GM19025 (cell line): ENCODE measurements around the gene EEPD1.

Experiments
- ATAC-seq: cut with Tn5 transposase; IDR thresholded peaks from one replicate; pipeline ENCODE4 v1.9.1; 2021; ENCODE audit warnings: mild to moderate bottlenecking, low read depth, moderate library complexity; ENCODE audit not compliant: unreplicated experiment

The EEPD1 gene

DNA sequence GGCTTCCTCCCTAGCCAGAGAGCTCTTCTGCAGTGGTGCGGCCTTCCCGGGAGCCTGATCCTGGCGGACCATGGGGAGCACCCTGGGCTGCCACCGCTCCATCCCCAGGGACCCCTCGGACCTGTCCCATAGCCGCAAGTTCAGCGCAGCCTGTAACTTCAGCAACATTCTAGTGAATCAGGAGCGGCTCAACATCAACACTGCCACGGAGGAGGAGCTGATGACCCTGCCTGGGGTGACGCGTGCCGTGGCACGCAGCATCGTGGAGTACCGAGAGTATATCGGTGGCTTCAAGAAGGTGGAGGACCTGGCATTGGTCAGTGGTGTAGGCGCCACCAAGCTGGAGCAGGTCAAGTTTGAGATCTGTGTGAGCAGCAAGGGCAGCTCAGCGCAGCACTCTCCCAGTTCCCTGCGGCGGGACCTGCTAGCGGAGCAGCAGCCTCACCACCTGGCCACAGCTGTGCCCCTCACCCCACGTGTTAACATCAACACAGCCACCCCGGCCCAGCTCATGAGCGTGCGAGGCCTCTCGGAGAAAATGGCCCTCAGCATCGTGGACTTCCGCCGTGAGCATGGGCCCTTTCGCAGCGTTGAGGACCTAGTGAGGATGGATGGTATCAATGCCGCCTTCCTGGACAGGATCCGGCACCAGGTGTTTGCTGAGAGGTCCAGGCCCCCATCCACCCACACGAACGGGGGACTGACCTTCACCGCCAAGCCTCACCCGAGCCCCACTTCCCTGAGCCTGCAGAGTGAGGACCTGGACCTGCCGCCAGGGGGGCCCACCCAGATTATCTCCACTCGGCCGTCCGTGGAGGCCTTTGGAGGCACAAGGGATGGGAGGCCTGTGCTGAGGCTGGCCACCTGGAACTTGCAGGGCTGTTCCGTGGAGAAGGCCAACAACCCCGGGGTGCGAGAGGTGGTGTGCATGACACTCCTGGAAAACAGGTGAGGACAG is 1.5 kb downstream of the EEPD1 start:
- ATAC-seq: no peak

DNA sequence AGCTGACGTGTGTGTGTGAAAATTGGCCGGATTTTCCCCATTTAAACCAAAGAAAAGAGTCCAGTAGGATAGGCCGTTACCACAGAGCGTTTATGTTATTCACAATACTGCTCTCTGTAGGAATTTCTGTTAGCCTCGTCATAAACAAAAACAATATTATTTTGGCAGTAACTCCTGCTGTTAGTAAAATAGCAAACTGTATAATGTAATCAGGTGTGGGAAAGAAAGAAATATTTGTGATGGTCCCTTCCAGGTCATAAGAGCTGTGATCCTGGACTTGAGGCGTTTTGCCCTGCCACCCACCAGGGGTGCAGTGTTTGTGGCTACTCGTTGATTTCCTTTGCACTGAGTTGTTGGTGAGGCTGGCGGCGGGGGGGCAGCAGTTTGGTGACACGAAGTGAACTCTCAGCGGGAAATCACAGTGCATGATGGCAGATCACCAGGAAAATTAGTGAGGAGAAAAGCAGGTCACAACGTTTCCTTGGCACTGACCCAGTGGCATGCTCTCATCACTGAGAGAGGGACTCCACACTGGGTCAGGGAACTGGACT is 2.8 kb downstream of the EEPD1 start:
- ATAC-seq: no peak

DNA sequence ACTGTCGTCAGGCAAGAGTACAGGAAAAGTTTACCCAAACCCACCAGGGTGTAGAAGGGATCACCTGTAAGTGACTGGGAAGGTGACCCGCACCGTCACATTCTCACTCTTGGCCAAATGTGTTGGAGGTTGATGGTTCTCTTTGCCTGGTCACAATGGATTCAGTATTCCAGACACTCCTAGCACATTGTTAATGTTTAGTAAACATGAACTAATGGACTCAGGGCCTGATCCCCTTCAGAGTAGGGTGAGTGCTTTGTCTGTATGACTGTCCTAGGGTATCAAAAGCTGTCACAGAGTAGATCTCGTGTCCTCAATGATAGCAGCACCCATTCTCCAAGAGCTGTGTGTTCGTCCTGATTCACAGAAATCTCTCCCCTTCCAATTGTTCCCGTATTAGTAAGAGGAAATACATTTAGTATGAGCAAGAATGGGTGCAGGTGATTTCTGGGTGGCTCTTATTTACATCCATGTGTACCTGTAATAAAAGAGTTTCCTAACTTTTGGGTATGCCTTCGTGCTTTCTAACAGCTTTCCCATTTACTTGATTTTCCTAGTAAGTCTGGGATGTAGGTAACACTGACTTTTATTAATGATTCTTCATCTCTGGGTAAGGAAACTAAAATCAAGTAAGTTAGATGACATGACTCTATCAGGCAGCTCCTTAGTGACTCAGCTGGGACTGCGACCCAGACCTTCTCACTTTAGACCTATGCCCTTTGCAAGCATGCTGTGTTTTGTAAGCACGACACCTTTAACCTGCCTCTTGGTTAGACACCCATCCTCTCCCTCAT is 4.7 kb downstream of the EEPD1 start:
- ATAC-seq: no peak

DNA sequence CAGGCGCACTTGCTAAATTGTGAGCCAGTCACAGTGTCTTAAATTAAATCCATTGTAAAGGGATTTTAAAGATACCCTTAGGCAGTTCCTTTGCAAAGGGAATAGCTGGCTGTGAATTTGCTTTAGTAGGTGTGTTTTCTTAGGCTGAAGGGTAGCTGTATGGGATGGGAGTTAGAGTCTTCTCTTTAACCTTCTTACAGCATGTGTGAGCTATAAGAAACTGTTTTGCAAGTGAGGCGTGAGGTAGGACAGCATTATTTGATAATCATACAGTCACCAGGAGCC is 5.2 kb downstream of the EEPD1 start:
- no peak for ATAC-seq

DNA sequence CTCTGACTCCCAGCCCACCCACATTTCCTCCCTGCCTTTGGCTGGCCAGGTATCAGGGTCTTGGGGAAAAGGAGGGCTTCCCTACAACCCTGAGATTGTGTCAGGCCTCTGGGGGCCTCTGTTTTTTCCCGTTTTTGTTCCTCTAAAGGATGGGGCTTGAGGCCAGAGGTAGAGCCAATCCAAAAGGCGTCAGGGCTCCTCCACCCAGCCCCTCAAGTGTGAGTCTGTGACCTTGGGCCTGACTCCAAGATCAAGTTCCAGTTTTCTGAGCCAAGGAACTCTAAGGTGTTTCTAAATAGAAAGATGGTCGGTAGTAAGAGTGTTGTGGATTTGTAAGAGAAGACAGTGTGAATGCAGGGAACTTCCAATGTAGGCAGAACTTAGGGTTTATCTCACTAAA is 6.6 kb downstream of the EEPD1 start:
- ATAC-seq: no peak

DNA sequence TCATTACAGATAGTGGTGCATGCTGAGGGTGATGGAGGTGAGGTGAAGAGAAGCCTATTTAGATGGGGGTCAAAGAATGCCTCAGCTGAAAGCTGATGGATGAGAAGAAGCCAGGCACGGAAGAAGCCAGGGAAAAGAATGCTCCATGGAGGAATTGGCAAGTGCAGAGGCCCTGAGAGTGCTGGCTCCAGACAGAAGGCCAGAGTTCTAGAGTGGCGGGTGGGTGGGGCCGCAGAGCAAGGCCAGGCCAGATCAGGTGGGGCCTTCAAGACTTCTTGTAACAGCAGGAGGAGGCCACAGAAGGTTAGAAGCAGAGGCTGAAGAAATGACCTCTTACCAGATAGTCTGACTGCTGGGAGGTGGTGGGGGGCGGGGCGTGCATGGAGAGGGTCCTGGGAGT is 7.3 kb downstream of the EEPD1 start:
- no peak for ATAC-seq

DNA sequence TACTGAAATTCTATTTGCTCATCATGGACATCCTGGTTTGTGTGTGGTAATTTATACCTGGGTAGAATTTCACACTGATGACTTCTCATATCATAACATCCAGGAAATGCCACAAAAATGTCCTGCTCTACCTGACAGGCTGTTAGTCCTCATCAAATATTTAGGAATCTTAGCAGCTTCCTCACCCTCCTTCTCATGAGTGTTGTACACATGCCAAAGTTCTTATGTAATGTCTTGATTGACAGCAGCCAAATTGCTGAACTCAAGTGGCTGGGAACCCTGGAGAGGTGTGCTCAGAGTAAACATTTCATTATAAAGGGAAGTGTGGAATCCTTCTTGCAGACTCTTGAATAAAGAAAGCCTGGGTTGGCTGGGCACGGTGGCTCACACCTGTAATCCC is 8.9 kb downstream of the EEPD1 start:
- no peak for ATAC-seq

DNA sequence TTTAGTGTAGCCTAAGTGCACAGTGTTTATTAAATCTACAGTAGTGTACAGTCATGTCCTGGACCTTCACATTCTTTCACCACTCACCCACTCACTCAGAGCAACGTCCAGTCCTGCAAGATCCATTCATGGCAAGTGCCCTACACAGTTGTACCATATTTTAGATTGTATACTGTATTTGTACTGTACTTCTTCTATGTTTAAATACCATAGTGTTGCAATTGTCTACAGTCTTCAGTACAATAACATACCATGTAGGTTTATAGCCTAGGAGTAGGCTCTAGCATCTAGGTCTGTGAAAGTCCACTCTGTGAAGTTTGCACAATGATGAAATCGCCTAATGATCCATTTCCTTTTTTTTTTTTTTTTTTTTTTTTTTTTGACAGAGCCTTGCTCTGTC is 12.0 kb downstream of the EEPD1 start:
- no peak for ATAC-seq

DNA sequence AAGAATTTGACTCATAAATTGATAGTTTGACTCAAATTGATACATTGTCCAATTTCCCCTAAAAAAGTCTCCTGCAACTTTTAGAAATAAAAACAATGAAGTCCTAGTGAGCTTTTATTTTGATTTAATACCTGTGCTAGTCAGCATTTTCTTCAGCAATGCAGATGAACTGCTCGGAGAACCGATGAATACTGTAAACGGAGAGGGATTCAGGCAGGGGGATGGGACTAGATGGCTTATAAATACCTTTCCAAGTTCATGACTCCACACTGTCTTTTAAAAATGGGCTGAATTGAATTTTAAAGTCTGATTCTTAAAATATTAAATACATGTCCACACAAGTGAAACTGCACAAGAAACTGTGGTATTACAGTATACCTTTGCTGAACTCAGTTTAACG is 12.7 kb downstream of the EEPD1 start:
- no peak for ATAC-seq

DNA sequence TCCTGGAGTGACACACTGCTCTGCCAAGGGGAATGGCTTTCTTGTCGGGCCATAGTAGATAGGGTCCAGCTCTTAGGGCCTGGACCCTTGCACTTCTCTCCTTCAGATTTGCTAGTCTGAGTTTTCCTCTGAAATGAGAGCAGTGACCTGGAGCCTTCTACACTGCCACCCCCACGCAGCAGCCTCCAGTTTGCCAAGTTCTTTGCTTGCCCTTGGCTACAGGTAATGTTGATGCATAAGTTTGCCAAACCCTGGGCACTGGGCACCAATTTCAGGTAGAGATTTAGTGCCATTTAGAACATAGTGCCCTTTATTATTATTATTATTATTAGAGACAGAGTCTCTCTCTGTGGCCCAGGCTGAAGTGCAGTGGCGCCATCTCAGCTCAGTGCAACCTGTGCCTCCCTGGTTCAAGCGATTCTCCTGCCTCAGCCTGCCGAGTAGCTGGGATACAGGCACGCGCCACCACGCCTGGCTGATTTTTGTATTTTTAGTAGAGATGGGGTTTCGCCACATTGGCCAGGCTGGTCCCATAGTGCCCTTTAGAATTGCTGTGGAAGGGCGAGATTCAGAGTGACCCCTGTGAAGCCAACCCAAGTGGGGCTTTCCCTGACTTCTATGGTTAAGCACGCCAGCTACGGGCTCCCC is 14.5 kb downstream of the EEPD1 start:
- no peak for ATAC-seq

DNA sequence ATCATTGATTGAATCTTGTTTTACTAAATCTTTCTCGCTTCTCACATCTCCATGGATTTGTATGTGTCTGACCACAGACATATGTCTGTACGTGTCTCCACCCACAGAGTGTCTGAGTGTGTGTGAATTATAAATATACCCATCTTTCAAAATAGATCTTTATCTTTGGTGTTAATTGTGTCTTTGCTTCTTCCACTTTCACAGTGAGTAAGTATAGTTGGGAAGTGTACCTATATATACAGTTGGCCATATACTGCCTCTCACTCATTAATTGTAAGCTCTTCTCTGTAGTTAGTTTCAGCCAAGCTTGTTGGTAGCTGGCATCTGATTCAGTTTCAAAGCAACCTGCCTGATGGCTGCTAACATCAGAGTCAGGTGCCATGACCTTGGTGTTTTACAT is 18.4 kb downstream of the EEPD1 start:
- ATAC-seq: no peak

DNA sequence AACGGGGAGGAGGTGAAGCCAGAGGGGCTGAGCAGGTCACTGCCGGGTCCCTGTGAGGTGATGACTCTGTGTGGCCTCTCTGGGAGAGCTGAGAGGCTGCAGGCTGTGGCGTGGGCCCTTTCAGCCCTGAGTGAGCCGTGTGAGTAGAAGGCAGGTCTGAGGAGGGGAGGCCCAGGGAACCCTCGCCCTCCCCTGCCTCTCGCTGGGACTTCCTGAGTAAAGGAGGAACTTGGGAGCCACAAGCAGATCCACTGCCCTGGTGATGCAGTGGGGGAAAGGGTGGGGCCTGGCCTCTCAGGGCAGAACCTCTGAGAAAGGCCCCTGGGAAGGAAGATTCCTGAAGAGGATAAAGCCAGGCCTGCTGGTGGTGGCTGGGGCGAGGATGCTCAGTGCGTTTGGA is 22.8 kb downstream of the EEPD1 start:
- ATAC-seq: no peak

DNA sequence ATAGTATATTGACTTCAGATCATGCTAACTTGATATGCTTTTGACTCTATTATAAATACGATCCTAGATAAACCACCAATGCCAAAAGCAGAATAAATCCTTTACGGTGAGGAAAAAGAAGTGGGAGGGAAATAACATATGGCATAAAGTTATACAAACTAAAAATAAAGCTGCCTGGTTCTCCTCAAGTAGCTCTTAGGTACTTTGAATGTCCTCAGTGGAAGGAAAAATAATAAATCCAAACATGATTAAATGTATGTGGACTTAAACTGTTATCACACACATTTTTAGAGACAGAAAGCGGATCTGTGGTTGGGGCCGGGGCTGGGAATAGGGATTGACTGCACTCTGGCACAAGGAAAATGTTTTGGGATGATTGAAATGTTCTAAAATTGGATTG is 23.6 kb downstream of the EEPD1 start:
- no peak for ATAC-seq

DNA sequence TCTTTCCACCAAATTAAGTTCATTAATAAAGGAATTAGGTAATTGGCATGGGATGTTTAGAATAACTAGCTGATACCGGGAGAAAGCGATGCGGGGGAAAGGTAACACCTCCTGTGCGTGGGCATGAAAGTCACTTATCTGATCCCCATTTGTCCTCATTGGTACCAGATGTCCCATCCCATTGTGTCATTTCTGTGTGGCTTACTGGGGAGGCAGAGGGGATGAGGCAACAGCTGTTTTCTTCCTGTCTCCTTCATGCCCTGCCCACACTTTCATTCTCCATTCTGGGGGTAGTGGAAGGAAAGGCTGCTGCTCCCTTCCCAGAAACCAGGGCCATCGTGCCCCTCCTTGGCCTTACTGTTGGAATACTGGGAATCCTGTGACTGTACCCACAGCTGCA is 27.1 kb downstream of the EEPD1 start:
- ATAC-seq: no peak

DNA sequence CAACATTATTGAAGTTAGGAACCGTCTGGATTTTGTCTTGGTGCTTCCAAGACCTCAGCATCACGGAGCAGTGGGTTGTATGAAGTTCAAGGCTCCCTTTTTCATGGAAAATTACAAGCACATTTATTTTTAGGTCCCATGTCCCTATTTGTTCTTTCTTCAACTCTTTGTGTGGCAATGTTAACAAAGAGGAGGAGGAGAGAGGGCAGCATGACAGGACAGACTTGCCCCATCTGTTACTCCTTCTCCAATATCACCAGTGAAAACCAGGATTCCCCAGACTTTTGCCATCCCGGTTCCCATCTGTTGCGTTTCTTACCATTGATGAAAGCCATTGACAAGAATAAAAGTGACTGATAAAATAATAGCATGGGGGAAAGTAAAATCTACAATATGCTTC is 28.6 kb downstream of the EEPD1 start:
- ATAC-seq: no peak

DNA sequence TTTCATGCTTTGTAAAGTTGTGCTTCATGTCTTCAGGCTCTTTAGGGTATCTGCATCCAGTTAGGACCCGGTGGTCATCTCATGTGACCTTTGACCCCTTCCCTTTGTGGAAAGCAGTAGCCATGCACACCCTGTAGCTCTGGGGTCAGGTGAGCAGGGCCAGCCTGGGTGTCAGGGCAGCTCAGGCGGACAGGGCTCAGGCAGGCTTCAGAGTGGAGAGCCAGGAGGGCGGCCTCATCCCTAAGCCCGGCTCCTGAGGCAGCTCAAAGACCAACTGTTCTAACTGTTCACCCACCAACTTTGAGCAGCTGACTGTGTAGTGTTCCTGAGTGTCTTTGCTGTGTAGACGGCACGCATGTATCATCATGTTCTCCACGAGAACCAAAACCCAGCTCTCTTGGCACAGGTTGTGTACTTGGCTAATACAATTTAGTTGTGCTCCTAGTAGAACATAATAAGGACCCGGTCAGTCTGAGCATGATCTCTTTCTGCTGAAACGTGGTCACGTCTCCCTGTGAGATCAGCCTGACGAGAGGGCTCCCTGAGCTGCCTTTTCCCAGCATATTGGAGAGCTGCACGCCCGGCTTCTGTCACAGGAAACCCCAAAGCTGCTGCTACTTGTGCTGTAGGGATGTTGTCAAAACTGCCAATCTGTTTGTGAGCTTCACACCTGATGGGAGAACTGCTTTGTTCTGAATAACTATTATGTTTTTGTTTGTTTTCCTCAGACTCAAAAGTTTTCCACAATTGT is 30.0 kb downstream of the EEPD1 start:
- no peak for ATAC-seq

DNA sequence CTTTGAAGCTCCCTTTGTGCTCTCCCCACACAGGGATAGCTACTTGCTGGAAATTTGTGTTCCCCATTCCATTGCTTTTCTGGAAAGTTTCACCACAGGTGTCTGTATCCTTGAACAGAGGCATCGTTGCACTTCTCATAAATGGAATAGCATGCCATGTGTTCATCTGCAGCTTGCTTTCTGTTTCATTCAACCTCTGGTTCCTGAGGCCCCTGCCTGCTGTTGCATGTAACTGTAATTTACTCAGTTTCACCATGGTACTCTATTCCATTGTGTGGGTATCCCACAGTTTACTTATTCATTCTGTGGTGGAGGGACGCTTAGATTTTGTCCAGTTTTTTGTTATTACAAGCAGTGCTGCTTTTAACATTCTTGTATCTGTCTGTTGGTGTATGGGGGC is 32.0 kb downstream of the EEPD1 start:
- ATAC-seq: no peak

DNA sequence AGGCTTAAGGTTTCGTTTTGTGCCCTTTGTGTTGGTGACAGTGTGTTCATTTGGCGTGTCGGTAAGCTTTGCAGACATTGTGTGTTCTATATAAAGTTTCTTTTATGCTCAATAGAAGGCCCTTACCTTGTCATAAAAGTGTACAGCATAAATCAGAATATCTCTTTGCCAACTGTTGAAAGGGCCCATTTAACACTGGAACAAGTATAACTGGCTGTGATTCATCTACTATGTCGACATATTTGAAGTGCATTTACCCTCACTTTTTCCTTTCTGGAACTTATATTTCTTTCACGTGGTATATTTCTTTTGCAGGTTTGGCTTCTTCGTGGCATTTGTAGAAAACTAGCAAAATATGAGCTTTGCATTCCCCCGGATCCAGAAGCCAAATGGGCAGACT is 32.7 kb downstream of the EEPD1 start:
- ATAC-seq: no peak

DNA sequence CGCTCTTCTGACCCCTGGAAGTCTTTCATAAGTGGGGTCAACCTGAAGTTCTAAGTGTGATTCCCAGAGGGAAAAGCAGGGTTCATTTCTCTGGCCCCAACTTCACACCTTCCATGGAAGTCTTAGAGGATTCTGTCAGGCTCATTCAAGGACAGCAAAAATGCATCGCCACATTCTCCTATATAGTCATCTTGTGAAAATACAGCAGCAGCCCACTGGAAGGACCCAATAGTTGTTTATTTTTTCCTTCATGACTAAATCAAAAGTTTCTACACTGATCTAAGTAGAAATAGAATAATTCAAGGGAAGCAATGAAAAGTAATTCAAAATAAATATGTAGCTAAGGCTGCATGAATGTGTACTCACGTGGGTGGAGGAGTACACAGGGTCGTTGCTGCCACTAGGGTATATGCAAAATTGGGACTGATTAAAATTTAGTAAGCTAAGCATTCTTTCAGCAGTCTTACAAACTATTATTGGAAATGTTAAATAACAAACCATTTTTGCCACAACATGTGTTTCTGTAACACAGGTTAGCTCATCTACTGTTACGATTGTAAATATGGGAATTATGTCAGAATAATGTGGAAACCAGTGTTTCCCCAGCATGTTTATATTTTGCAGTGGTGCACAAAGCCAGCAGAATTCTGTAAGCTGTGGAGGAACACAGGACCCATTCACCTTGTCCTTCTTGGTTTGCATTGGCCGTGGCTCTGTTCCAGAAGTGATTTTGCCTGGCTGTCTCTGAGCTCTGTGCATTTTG is 33.5 kb downstream of the EEPD1 start:
- ATAC-seq: no peak

DNA sequence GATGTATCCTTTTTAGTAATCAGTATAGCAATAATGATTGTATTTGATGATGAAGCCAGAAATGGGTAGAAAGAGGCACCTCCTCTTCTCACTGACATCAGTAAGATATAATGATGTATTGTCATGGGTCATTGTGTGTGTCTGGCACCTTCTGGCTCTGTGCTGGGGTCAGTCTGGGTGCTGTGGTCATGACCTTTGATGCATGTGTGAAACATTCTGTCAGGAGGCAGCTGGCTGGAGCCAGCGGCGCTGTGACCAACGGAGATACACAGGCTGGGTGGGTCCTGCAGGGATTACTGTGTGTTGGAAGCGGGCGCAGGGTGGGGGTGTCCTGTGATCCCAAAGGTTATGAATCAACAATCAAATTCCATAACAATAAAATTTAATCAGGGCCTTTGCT is 35.2 kb downstream of the EEPD1 start:
- ATAC-seq: no peak
